Hepatic stellate cell (primary cell): ENCODE data around the gene LUZP2.
"Not testable (repeated sequence)": the region's sequence is repeated elsewhere in the genome, so short reads cannot be mapped to it uniquely, and the experiment has no call there.

ENCODE experiments used
- DNase-seq: peaks from one replicate; pipeline ENCODE4 v3.0.0; 2011; ENCODE audit warnings: low spot score

Gene LUZP2

DNA sequence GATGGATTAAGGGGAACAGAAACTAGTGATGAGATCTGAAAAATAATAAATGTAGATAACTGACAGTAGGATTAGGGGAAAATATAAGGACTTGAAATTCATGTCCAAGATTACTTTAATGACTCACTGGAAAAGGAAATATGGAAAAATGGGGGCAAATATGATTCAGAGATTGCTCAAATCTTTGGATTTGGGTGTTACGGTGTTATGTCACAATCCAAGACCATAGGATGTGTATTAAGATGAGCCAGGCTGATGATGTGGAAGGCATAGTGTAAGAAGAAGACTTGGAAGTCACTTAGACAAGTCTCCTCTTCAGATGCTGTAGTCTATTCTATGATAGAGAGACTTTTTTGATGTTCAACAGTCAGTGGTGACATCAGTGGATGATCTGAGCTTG, 323.7 kb downstream of the LUZP2 start:
- no peak for DNase-seq

DNA sequence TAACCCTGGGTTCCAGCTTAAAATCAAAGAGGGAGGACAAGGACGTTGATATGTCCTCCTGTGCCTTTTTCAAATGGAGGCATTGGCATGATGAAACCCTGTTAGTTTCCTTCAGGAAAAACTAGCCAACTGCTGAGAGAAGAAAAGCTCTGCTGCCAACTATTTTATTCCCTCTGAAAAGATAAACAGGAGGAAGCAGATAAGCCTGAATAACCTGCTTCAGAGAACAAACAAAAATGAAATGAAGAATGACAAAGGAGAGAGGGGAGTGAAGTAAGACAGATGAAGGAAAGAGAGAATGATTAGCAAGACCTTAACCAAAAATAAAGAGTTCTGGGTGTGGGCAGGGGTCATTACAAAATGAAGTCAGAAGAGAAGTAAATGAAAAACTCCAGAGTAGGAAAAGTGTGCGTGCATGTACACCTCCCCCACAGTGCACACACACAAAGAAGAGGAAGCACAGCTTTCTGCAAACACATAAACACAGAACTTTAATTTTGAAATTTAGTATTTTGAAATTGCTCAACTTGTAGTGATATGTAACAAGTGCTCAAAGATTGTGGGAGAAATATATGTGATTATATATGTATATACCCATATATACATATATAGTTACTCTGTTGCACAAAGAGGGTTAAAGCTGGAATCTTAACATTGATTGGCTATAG, 332.2 kb downstream of the LUZP2 start:
- DNase-seq: no peak

DNA sequence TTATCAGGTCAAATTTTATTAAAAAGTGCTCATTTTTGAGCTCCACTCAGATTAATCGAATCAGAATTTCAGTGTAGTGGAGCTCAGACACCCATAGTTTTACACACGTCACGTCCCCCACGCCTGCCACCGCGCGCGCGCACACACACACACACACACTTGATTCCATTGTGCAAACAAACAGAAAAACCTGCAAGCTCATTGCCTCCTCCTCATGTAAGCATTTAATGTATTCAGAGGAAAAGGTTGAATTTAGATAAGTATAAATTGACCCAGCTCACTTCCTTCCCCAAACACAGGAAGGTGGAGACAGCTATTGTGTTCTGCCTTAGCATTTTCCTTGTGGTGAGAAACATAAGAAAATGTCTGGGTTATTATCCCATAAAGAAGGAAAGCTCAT, 336.7 kb downstream of the LUZP2 start:
- no peak for DNase-seq

DNA sequence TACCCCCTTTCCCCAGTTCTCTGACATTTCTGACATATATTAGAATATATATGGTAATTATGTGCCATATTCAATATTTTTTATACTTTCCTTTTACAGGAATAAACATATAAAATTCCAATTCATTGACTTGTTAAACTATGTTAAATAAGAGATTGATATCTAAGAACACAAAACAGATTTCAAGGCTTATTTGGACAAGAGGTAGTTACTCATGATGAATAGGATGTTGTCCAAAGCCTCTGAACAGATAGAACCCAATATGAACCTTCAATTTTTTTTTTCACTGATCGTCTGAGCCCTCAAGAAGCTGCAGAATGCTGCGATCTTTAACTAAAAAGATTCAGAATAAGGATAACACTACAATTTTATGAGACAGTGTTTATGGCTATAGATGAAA, 340.3 kb downstream of the LUZP2 start:
- no peak for DNase-seq

DNA sequence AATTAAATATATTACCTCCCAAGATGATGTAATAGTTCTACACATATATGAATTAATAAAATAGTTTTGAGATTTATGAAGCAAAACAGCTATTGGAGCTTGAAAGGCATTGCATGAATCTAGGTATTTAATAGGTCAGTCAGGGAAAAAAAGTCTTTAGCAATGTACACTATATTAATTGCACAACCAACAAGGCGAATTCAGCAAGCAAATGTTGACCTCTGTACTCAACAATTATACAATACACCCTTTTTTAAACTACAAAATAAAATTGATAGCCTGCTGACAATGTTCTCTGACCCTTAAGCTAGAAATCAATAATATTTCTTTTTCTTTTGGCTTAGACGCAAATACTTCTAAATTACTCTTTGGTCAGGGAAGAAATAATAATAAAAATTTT, 345.5 kb downstream of the LUZP2 start:
- DNase-seq: no peak

DNA sequence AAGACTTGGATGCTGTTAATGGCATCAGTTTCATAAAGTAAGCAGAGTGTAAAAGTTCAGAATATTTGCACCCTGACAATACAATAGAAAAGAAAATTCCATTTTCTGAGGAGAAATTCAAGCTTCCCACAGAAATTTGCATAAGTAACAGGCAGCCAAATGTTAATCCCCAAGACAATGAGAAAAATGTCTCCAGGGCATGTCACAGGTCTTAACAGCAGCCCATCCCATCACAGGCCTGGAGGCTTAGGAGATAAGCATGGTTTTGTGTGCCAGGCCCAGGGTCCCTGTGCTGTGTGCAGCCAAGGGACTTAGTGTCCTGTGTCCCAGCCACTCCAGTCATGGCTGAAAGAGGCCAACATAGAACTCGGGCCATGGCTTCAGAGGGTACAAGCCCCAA, 347.6 kb downstream of the LUZP2 start:
- DNase-seq: no peak

DNA sequence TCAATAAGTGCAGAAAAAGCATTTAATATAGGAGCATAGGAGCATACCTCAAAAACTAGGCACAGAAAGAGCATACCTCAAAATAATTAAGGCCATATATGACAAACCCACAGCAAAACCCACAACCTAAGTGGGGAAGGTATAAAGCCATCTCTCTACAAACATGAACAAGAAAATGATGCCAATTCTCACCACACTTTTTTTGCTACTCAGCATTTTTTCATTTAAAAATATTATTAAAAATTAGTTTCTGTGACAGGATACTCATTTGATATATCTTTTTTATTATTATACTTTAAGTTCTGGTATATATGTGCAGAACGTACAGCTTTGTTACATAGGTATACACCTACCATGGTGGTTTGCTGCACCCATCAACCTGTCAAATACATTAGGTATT, 352.0 kb downstream of the LUZP2 start:
- DNase-seq: no peak

DNA sequence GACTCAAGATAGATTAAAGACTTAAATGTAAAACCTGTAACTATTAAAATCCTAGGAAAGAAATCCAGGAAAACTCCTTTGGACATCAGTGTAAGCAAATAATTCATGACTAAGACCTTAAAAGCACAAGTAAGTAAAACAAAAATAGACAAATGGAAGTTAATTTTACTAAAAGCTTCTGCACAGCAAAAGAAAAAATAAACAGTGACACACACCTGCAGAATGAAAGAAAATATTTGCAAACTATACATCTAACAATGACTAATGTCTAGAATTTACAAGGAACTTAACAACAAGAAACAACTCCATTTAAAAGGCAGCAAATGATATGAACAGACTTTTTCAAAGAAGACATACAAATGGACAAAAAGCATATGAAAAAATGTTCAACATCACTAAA, 359.1 kb downstream of the LUZP2 start:
- DNase-seq: no peak

DNA sequence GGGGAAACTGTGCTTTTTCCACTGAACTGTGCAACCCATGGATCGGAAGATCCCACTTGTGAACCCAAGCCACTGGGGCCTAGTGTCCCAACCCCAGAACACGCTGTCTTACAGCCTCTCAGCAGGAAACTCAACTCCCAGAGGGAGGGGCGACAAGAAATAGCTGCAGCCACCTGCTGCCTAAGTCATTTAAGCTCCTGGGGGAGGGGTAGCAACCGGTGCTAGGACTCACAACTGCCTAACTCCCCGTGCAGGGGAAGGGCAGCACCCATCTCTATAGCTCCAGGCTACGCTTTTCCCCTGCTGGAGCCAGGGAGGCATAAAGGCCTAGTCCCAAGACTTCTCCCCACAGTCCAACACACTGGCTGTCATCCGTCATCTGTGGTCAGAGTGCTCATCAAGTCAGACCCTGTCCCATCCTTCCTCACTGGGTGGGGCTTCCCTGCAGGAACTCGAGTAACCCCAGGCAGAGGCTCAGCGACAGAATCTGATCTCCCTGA, 363.0 kb downstream of the LUZP2 start:
- no peak for DNase-seq

DNA sequence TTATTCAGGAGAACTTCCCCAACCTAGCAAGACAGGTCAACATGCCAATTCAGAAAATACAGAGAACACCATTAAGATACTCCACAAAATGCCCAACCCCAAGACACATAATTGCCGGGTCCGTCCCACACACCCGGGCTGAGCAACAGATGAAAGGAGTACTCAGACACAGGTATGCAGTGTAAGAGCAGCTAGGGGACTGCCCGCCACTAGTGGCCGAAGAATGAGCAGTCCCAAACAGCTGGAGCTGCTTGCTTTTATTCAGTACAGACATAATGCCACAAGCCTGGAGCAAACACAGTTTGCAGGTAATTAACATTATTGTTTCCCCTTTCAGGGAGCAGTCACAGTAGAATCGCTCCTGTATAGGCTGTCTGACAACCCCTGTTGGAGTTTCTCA, 364.6 kb downstream of the LUZP2 start:
- no peak for DNase-seq

DNA sequence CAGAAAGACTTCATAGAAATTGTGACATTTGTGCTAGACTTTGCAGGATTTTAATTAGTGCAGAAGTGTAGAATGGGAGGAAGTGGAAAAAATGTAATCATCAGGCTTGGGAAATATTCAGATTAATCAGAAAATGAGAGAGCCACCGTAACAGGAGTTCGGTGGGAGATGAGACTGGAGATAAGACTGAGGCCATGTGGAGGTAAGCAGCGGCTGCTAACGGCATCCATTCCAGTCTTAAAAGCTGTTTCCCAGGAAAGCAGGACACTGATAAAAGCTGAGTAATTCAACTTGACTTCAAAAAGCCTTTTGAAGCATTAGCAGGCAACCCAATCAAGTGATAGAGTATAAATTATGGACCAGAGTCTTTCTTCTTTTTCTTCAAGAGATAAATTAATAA, 369.9 kb downstream of the LUZP2 start:
- no peak for DNase-seq

DNA sequence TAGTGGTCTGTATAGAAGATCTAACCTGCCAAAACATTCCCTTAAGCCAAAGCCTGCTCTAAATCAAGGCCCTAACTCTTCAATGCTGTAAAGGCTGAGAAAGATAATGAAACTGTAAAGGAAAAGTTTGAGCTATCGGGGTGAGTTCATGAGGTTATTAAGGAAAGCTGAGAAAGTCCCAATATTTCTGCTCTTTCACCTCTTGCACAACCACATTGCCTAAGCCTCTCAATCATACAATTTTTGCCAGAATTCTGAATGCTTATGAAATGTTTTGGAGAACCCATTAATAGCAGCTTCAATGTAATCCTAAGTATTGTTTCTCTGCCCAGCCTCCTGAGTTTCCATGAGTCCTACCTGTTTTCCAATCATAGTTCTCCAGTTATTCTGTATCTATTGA, 373.2 kb downstream of the LUZP2 start:
- DNase-seq: no peak

DNA sequence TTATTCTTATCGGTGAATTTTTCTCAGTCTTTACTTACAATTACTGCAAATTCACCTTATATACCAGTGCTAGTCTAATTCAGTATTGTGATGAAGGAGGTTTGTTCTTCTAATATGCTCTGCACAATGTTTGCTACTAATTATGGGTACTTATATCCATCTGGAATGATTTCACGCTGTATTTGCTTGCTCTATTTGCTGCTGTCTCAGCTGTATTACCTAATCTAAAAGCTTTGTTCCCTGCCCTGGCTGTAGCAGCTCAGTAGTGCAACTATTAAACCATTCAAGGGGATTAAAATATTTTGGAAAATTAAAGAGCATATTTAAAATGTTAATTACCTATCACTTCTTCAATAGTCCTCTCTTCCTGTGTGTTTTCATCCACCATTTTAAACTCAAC, 375.3 kb downstream of the LUZP2 start:
- DNase-seq: no peak

DNA sequence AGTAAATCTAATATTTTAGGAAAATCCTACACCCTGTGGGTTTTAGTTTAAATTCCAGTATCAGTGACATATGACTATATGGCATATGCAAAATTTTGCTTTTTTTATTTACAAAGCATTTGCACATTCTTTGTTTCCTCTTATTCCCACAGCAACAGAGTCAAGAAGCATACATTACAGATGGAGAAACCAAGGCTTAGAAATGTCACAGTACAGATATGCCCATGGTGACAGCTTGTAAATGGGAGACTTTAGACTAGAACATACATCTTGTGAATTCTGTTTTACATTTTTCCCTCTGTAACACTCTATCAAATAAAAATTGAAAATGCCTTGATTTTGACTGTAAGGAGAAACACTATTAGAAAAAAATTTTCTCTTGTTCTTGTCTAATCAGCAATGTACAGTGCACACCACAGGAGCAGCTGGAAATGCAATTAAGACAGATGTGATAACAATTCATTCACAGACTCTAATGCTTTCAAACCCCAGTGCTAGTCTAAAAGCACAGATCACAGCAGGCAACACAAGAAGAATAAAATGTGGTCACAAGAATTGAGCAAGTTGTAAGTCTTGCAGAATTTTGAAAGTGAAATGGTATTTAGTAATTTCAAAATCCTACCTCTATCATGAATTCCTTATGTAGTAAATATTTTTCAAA, 375.9 kb downstream of the LUZP2 start:
- DNase-seq: no peak

DNA sequence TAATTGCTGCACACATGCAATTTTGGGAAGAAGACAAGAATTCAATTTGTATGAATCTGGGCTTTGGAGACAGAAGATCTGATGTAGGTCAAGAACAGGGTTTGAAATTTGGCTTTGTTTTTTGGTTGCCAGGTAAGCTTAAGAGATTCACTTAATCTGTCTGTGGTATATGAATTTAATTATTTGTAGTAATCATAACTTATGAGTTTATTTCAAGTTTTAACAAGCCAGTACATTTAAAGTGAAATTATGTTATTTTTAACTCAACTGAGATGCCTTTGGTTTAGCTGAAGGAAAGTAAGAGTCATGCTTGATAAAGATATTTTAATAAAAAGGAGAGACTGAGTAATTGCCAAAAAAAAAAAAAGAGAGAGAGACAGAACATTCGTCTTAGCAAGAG, 384.1 kb downstream of the LUZP2 start:
- no peak for DNase-seq

DNA sequence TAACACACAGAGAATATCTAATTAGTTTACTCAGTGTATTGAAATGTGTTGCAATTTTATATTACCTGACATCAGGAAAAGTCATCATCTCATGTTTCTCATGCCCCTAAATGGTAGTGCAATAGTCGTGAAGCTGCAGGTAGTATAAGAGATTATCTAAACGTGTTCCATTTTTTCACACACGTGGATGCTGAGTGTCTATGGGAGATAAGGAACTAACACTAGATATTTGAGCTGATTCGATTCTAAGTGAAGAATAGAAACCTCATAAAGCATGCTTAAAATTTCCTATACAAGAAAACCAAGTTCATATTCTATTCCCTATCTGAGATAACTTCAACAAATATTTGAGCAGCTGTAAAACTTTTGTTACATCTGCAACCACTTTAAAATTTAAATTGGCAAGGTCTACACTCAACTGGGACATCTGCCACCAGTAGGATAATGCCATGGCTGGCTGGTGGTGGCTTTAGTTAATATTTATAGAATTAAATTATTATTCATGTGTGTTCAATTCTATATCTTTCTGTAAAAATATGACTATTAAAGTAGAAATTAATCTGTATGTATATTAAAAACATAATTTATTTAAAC, 388.8 kb downstream of the LUZP2 start:
- no peak for DNase-seq

DNA sequence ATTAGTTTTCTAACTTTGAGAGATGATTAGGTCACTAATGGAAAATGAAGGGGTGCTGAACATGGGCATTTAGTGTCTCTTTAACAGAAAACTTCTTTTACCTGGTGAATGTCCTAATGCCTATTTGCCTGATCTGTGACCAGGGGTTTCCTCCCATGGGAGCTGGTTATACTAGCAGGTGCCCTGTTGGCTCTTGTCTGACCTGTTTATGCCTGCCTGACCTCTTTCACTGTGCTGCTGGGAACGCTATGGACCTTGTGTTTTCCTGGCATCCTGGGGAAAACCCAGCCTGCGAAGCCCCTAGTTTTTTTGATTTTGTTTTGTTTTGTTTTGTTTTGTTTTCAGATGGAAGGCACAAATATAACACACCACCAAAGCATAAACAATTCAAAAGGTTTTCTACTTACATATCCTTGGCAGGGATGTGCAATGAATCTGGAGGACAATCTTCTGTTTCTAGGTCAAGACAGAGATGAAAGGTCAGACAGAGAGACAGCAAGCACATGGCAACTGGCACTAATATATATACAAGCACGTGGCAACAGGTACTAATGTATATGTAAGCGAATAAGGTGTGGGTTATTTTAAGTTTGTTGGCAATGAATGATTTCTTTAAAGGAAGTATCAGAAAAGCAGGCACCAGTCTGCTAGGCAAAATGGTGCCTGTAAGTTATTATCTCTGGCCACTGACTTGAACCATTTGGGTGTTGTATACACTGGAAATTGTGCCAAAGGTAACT, 390.2 kb downstream of the LUZP2 start:
- no peak for DNase-seq

DNA sequence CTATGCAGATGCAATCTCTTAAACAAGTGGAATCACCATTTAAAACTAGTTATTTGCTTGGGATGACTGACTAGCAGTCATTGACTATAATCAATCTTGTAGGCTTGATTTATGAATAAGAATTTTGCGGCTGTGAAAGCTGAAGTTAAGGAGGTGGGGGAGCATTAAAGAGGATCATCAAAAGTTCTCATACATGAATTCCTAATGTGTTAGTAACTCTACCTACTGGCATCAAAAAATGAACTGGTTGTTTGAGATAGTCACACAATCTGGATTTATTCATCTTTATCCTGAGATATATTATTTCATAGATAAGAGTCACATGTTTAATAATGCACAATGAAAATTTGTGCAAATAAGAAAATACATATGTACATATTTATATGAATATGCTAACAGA, 393.6 kb downstream of the LUZP2 start:
- DNase-seq: no peak

DNA sequence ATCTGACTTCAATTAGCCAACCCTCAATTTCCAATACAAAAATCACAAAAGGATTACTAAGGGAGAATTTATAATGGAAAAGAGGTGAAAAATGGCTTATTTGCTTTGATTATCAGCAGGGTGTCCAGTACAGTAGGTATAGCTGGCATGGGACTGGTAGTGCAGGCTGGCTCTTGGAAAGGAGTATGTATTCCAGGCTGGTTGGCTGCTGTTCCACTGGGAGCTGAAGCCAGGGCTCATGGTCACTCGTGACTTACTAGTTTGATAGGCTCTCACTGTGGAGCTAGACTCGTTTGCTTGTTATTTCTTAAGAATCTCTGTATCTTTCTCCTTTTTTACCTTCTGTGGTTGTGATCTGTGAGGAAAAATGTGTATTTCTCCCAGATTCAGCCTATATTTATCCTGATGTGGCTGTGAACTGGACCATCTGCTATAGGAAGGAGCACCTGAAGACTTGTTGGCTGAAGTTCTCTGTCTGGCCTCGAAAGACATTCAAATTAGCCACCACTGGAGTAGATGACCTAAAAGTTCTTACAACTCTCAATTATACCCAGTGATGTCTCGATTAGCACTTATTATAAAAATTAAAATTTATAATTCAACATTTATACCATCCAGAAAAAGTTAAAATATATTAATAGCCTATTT, 395.1 kb downstream of the LUZP2 start:
- DNase-seq: not testable (repeated sequence)

DNA sequence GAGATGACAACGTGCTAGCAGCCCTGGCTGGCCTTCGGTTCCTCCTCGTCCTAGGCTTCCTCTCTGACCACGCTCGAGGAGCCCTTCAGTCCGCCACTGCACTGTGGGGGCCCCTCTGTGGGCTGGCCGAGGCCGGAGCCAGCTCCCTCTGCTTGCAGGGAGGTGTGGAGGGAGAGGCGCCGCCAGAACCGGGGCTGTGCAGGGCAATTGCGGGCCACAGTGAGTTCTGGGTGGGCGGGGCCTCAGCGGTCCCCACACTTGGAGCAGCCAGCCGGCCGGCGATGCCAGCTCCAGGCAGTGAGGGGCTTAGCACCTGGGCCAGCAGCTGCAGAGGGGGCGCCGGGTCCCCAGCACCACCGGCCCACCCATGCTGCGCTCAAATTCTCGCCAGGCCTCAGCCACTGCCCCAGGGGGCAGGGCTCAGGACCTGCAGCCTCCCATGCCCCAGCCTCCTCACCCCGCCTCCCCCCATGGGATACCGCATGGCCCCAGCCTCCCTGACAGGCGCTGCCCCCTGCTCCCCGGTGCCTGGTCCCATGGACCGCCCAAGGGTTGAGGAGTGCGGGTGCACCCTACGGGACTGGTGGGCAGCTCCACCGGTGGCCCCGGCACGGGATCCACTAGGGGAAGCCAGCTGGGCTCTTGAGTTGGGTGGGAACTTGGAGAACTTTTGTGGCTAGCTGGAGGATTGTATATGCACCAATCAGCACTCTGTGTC, 399.4 kb downstream of the LUZP2 start:
- DNase-seq: no peak

DNA sequence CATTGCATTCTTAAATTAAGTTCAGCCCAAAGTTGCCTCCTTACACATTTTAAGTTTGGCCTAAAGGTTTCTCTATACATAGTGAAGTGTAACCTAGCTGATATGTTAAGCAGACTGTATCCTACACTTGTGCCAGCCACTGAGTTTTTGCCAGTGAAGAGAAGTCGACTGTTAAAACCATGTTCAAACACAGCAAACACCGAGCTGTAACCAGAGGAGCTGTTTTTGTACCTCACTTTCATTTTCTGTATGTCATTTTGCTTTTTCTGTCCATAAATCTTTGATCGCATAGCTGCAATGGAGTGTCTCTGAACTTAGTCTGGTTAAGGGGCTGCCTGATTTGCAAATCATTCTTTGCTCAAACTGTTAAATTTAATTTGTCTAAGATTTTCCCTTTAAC, 403.7 kb downstream of the LUZP2 start:
- DNase-seq: no peak
